DOHH2 (cell line): ENCODE measurements around the gene MTFMT.

ENCODE experiments used
- CTCF ChIP-seq: fragments of 200-600 bp; sonication (generic); IDR thresholded peaks from one replicate; pipeline ENCODE4 v1.5.1; 2014; ENCODE audit warnings: antibody characterized with exemption, mild to moderate bottlenecking, low read depth, low read length; ENCODE audit not compliant: poor library complexity, severe bottlenecking
- EZH2phosphoT487 ChIP-seq: fragments of 200-600 bp; sonication (generic); IDR thresholded peaks from 2 replicates; pipeline ENCODE4 v1.6.1; 2017; ENCODE audit warnings: borderline replicate concordance, mild to moderate bottlenecking, antibody characterized with exemption, low read length, moderate library complexity, mixed read lengths

DNA sequence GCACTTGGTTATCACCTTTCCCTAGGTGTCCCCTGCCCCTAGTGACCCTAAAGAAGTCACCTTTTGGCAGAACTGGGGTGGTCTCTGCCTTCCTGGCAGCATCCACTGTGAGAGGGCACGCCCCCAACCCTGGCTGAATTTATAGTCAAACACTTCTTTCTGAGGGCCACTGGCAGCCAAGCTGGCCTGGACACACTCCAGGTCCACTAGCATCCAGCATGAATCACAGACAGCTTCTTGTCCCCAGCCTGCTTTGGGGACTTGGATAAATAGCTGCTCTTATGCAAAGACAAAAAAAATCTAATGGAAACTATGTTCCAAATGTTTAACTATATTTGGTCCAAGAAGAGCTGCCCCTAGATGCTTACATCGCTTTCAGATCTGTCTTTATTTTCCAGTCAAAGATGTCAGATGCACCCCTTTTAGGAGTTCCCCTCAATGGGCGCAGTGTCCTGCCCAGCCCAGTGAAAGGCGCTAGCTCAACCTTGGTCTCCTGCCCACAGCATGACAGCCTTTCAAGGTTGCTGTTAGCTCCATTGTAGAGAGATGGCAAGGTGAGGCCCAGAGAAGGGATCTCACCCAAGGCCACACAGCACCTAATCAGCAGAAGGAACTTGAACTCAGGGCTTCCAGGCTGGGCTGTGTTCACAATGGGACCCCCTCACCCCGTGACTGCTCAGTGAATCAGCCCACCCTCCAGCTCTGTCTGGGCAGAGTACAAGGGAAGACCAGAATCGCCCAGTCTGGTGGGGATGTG, 31.4 kb upstream of the MTFMT start:
- TF ChIP-seq CTCF, result no peak
- no peak for TF ChIP-seq EZH2phosphoT487
